ENCODE measurements around the gene GON4L.
"Not testable (repeated sequence)": the region's sequence is repeated elsewhere in the genome, so short reads cannot be mapped to it uniquely, and the experiment has no call there.

Gene GON4L

DNA sequence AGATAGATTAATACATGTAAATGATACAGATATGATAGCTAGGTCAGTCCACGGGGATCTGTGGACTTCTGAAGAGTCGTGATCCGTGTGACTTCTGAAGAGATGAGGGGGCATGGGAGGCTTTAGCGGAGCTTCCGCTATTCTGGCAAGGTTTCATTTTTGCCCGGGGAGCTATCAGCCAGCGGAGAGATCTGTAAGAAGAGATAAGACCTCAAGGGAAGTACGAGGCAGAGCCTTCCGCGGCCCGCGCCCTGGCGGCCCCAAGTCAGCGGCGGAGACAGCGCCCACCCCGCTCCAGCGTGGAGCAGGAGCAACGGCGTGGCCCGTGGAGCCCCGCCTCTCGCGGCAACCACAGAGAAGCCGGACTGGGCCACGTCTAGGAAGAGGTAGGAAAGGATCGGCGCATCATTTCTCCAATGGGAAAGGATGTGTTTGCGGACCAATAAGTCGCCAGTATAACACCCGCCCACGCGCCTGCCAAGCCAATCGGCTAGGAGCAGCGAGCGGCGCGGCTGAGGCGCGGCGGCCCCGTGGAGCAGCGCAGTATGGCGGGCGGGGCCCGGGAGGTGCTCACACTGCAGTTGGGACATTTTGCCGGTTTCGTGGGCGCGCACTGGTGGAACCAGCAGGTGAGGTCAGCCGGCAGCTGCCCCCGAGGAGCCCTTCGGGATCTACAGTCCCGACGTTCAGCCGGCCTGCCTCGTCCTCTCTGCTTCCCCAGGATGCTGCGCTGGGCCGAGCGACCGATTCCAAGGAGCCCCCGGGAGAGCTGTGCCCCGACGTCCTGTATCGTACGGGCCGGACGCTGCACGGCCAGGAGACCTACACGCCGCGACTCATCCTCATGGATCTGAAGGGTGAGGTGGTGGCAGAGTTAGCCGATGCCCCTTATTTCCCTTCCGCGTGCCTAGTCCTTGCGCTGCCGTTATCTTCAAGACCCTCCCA lies 111.5 kb downstream of the GON4L start:
- peak; percentile 83 for DNase-seq

- DNase-seq, result no peak
These were observed 112.2 kb downstream of the GON4L start for GRCh38 chr1:155744711-155745283.

DNA sequence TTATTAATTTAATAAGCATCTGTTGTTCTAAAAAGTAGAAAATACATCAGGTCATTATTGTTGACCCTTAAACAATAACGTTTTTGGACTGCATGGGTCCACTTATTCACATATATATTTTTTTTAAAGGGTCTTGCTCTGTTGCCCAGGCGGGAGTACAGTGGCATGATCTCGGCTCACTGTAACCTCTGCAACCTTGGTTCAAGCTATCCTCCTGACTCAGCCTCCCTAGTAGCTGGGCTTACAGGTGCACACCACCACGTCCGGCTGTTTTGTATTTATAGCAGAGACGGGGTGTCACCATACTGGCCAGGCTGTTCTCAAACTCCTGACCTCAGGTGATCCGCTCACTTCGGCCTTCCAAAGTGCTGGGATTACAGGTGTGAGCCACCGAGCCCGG lies 115.1 kb downstream of the GON4L start:
- no peak for DNase-seq

- DNase-seq, result no peak
These were observed 116.0 kb downstream of the GON4L start for GRCh38 chr1:155740995-155741394.

- no peak for DNase-seq
These were observed 127.7 kb downstream of the GON4L start for GRCh38 chr1:155729031-155729898.

- DNase-seq, result no peak
These were observed 131.9 kb downstream of the GON4L start for GRCh38 chr1:155725142-155725541.

- no peak for DNase-seq
These were observed 137.3 kb downstream of the GON4L start for GRCh38 chr1:155719703-155720102.

GRCh38 chr1:155718524-155719115 lies 138.4 kb downstream of the GON4L start:
- DNase-seq, result not testable (repeated sequence)

- no peak for DNase-seq
These were observed 140.0 kb downstream of the GON4L start for GRCh38 chr1:155717041-155717440.

GRCh38 chr1:155715777-155716176 lies 141.2 kb downstream of the GON4L start:
- no peak for DNase-seq

DNA sequence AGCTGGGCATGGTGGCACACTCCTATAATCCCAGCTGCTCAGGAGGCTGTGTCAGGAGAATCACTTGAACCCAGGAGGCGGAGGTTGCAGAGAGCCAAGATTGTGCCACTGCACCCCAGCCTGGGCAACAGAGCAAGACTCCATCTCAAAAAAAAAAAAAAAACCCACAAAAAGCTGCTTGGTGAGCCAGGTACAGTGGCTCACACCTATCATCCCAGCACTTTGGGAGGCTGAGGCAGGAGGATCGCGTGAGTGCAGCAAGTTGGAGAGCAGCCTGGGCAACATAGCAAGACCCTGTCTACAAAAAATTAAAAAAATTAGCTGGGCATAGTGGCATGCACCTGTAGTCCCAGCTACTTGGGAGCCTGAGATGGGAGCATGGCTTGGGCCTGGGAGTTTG lies 142.0 kb downstream of the GON4L start:
- DNase-seq, result not testable (repeated sequence)

GRCh38 chr1:155713075-155713474 lies 143.9 kb downstream of the GON4L start:
- DNase-seq, result no peak

- not testable (repeated sequence) for DNase-seq
These were observed 144.4 kb downstream of the GON4L start for GRCh38 chr1:155712636-155713035.

- not testable (repeated sequence) for DNase-seq
These were observed 145.6 kb downstream of the GON4L start for GRCh38 chr1:155711457-155711856.

DNA sequence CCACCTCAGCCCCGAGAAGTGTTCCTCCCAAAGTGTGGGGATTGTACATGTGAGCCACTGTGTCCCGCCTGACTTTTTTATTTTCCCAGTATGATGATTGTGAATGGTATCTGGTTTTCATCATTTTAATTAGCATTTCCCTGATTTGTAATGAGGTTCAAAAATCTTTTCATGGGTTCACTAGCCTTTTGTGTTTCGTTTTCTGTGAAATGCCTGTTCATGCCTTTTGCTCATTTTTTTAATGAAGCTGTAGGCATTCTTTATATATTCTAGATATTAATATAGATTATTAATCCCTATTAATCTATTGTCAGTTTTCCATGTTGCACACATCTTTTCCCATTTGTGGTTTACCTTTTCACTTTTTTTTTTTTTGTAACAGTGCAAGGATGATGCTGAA lies 147.6 kb downstream of the GON4L start:
- no peak for DNase-seq

DNA sequence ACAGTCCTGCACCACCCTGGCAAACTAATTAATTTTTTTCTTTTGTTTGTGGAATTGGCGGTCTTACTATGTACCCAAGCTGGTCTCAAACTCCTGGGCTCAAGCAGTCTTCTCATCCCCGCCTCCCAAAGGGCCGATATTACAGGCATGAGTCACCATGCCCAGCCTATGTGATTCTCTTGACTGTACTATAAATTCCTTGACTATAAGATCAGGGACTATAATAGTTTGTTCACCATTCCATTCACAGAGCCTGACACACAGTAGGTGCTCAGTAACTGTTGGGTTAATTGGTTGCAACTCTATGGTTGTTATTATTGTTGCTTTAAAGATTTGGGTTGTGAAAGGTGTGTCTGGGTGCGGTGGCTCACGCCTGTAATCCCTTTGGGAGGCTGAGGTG lies 150.9 kb downstream of the GON4L start:
- DNase-seq, result no peak

DNA sequence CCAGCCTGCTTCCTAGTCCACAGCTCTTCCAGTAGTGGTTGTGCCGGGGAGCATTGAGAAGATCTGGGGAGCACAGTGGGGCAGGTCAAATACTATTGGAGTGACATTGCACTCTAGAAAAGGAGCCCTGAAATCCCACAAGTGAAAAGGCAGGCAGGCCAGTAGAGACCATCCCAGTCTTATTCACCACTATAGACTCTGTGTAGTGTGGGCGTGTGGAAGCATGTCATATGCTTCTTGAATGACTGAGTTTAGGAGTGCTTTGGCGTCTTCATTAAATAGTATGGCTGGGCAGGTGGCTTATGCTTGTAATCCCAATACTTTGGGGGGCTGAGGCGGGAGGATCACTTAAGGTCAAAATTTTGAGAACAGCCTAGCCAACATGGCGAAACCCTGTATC lies 152.6 kb downstream of the GON4L start:
- not testable (repeated sequence) for DNase-seq

- DNase-seq, result no peak
These were observed 153.8 kb downstream of the GON4L start for GRCh38 chr1:155703216-155703615.

- not testable (repeated sequence) for DNase-seq
These were observed 155.3 kb downstream of the GON4L start for GRCh38 chr1:155701675-155702074.
